MM.1S (cell line): ENCODE measurements around the gene RGS4.

Experiments
- CTCF ChIP-seq: fragments of 300-600 bp; sonication (generic); IDR thresholded peaks from 2 replicates; pipeline ENCODE4 v1.5.1; 2016; ENCODE audit warnings: antibody characterized with exemption, low read length, mixed read lengths
- EZH2 ChIP-seq: fragments of 300-600 bp; sonication (generic); optimal IDR thresholded peaks from 2 replicates; pipeline ENCODE3; 2017; ENCODE audit warnings: low read depth, mild to moderate bottlenecking, antibody characterized with exemption, low read length, mixed read lengths

- no peak for TF ChIP-seq CTCF
- TF ChIP-seq EZH2 = no peak
Measured at GRCh38 chr1:163046071-163046470, 23.1 kb upstream of the RGS4 start.
